Stimulated activated CD4-positive, alpha-beta T cell treated with anti-CD3 and anti-CD28 coated beads, Interleukin-15, amount 100 ng/mL, for 1 hour (primary cell): ENCODE results near the gene EEF1G.

Experiments
- DNase-seq, 2 donors: peaks; one replicate each; pipeline ENCODE4 v3.0.0-alpha.2; 2020; ENCODE audit warnings: low read depth in 1 of 2, low spot score in 1 of 2

EEF1G gene

GRCh38 chr11:62542111-62542745 lies 31.5 kb downstream of the EEF1G start:
- DNase-seq = no peak

- DNase-seq = no peak
Measured at GRCh38 chr11:62540804-62541701, 32.6 kb downstream of the EEF1G start.

GRCh38 chr11:62539238-62539925 lies 34.3 kb downstream of the EEF1G start:
- DNase-seq = peak in 1 of 2 donors; percentile 44

DNA sequence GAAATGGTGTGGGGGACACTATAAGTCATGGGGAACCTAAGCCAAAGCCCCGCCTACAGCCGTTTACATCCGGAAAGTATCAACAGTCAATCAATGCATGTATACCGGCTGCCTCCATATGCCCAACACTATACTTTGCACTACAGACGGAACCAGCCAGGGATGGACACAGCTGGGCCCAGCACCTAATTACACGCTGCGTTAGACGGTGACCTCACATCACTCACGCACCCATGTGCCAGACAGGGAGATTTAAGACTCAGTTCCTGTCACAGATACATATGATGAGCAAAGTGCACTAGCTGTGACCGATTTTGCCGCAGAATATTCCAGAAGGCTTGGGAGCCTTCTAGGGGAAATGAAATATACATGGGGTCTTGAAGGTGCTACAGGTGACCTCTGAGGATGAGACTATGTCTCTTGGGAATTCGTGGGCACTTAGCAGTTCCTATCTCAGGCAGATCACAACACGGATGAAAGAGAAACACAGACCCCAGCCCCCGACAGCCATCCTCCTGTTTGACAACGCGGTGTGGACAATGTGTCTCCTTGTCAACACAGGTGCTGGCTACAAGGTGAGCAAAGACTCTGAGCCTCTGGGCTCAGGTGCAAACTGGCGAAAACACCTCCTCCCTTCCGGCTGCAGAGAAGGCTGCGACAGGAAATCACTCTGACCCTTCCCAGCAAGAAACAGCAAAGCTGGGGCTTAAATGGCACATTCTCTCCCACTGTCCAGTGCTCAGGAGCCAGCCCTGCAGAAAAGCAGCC lies 35.0 kb downstream of the EEF1G start:
- DNase-seq = no peak

GRCh38 chr11:62536301-62536957 lies 37.3 kb downstream of the EEF1G start:
- no peak for DNase-seq

GRCh38 chr11:62535802-62536201 lies 37.9 kb downstream of the EEF1G start:
- DNase-seq = no peak

GRCh38 chr11:62534779-62535545 lies 38.7 kb downstream of the EEF1G start:
- DNase-seq = no peak

DNA sequence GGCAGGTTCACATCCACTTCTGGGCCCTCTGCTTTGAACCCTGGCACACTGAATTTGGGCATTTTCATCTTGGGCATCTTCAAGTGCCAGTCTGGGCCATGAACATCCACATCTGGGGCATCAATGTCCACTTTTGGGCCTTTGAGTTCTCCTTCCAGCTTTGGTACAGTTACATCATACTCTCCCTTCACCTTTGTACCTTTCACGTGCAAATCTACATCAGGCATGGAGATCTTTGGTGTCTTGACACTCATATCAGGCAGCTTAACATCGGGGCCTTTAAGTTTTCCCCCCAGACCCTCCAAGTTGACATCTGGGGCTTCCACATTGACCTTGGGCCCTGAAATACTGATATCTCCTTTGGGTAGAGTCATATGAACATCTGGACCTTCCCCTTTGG lies 41.6 kb downstream of the EEF1G start:
- no peak for DNase-seq

DNA sequence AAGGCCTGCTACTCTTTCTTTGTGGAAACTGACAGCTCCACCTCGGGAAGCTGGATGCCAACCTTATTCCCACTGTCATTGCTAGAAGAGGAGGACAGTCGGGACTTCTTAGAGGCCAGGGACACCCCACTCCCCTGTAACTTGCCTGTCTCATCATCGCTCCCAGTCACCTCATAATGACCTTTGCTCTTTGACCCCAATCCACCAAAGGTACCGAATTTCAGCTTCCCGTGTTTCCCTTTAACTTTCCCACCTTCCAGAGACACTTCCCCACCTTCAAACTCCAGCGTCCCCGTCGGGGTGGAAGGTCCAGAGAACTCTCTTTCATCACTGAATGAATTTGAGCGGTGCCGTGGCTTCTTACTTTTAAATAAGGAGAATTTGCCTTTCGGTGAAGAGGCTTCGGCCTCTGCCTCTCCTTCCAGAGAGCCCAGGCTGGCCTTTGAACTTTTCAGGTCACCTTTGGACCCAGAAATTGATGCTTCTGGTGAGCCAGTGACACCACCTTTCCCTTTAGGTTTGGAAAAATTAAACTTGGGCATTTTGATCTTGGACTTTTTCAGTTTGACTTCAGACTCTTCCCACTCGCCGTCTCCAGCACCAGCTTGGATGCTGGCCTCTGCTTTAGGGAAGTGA lies 56.8 kb downstream of the EEF1G start:
- DNase-seq = no peak

DNA sequence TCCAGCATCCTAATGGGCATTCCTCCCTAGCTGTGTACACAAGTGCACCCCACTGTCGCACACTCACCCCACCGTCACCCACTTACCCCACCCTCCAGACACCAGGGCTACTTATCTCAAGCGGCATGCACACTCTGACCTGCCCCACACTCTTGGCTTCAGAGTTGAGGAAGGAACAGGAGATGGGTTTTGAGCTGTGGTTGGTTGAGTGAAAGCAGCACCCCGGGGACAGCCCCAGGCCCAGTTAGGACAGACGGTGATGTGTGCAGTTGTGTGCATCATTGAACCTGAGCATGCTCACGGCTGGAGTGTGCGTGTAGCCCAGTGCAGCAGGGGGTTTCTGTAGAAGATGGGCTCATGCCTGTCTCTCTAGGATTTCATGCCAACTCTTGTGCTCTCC lies 59.5 kb downstream of the EEF1G start:
- no peak for DNase-seq

- no peak for DNase-seq
Measured at GRCh38 chr11:62513626-62514025, 60.1 kb downstream of the EEF1G start.

- DNase-seq = no peak
Measured at GRCh38 chr11:62512961-62513360, 60.7 kb downstream of the EEF1G start.
